Measurements from ENCODE around the gene RAB8B.

- TF ChIP-seq CTCF (IDR thresholded peaks at IDR 0.05) (no peak), POLR2A (IDR thresholded peaks at IDR 0.05) (no peak)
These were observed 2.7 kb downstream of the RAB8B start for GRCh38 chr15:63191895-63192618.

All from heart left ventricle (tissue), 13 donors.